HEK293T (cell line): Measurements from ENCODE around the gene LRRC10B.

ENCODE experiments used
- ELF4 ChIP-seq: fragments of 450-650 bp; IDR thresholded peaks from 2 replicates; pipeline ENCODE4 v1.6.1; 2017; ENCODE audit warnings: antibody characterized with exemption
- ZNF384 ChIP-seq: fragments of 450-650 bp; IDR thresholded peaks from 2 replicates; pipeline ENCODE4 v1.6.1; 2016

DNA sequence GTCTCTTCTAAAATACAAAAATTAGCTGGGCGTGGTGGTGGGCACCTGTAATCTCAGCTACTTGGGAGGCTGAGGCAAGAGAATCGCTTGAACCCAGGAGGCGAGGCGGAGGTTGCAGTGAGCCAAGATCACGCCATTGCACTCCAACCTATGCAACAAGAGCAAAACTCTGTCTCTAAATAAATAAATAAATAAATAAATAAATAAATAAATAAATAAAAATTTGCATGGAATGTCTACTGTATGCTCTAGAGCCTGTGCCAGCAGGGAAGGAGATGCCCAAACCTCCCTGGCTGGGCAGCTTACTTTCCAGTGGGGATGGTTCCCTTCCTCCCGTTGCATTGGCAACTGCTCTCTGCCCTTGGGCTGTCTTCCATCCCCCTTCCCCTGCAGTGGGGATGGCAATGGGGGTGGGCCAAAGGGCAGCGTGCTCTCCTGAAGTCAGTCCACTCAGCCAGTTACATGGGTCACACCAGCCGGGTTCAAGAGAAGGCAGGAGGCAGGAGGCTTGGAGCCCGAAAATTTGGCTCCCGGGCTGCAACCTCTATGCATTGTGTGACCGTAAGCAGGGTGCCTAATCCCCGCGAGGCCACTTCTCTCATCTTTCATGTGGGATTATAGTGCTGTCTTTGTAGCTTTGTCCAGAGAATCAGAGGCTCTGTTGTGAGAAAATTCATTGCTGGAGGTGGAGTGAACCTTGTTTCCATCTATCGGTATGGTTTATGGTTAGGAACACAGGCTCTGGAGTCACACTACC lies 1.4 kb upstream of the LRRC10B start:
- TF ChIP-seq ZNF384 (no peak), ELF4 (no peak)
